CD4-positive, alpha-beta T cell treated with Interleukin-1 beta for 1 hour (primary cell): ENCODE results near the gene NDOR1.
"Not testable (repeated sequence)": the region's sequence is repeated elsewhere in the genome, so short reads cannot be mapped to it uniquely, and the experiment has no call there.

Experiments
- DNase-seq, 2 donors: peaks; one replicate each; pipeline ENCODE4 v3.0.0-alpha.2; 2020 to 2022

Gene NDOR1

GRCh38 chr9:137245450-137246421 lies 40.2 kb downstream of the NDOR1 start:
- DNase-seq: no peak

DNA sequence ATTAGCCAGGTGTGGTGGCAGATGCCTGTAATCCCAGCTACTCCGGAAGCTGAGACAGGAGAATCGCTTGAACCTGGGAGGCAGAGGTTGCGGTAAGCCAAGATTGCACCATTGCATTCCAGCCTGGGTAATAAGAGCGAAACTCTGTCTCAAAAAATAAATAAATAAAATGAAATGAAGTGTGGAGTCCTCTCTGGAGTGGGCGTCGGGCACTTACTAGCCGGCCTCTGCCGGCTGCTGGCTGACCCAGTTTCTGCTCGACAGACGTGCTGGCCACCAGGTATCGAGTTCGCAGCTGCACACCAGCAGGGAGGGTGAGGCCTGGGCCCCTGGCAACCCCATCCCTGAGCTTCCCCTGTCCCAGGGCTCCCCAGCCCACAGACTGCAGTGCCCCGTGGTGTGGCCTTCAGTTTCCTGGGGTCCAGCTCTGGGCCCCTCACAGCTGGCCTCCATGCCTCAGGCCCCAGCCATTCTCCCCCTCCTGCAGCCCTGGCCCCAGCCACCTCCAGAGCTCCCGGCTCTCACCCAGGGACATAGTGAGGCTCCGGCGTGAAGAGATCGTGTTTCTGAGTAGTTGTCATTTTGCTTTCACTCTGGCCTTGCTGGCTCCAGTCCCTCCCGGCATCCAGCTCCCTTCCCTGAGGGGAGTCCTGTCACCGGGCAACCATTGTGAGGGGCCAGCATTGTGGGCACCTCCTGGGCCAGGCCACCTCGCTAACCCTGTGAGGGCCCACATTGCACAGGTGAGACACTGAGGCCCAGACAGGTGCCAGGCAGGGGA lies 41.8 kb downstream of the NDOR1 start:
- no peak for DNase-seq

DNA sequence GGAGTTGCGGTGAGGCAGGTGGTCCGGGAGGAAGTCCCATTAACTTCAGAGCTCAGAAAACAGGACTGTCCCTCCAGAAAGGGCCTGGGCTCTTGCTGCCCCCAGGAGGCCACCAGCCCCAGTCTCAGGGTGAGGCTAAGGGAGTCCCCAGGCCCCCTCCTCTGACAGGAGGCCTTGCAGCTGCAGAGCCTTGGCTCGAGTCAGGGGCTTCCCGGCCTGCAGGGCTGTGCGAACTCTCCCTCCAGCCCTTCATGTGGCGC lies 42.3 kb downstream of the NDOR1 start:
- DNase-seq: no peak

- no peak for DNase-seq
These were observed 45.1 kb downstream of the NDOR1 start for GRCh38 chr9:137250329-137251193.

DNA sequence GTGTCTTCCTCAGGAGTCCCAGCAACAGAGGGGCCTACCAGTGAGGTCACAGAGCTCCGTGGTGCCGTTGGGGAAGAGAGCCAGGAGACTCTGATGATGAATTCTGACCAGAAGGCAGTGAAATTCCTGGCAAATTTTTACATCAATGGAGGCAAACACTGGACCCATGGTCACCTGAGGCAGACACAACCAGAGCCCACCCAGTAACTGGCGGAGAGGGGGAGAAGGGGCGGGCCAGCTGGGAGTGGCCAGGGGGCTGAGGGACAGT lies 45.6 kb downstream of the NDOR1 start, which contains the start of gene STPG3:
STPG3 (plus strand) TSS at position 93 of the 268 bp plus-strand sequence; CDS start at position 94, 1 bp downstream.
- no peak for DNase-seq

GRCh38 chr9:137251490-137252268 lies 46.2 kb downstream of the NDOR1 start:
- DNase-seq: no peak

DNA sequence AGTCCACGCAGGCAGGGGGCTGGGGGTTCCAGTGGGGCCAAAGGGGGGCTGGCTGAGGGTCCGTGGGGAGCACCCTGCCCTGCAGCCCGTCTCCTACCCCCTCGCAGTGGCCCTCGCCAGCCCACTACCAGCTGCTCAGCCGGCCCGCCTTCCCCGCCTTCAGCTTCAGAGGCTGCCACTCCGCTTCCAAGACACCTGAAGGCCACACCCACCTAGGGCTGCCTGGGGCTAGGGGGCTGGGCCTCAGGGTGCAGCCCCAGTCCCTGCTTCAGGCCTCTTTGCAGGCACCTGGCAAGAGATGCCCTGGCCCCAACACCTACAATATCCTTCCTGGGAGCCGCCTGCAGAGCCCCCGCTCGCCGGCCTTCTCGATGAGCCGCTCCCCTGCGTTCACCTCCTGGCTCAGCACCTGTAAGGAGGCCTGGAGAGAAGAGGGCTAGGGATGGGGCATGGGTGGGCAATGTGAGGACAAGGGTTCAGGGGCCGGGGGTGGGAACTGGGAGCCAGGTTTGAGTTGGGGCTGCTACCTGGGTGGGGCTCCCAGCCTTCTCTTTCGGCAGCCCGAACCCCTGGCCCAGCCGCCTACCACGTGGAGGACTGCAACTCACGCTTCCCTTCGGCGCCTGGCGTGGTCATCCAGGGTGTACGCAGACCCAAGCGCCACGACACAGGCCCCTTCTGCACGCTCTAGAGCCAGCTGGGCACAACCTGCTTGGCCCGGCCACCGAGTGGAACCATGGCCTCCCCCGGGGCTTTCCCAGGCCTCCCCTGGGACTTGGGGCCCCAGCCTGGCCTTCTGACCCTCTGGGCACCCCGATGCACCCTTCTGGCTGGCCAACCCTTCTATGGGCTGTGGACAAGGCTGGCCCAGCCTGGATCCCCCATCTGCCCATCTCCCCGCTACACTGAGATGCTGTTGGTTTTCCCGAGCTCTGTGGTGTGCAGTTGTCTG lies 47.3 kb downstream of the NDOR1 start:
- no peak for DNase-seq

- no peak for DNase-seq
These were observed 48.5 kb downstream of the NDOR1 start for GRCh38 chr9:137253717-137254623.

- DNase-seq: peak; percentile 93 to 96
These were observed 49.3 kb downstream of the NDOR1 start, which contains the start of gene NELFB for GRCh38 chr9:137254624-137255447. TSS of gene NELFB (plus strand) at chr9:137255327.

DNA sequence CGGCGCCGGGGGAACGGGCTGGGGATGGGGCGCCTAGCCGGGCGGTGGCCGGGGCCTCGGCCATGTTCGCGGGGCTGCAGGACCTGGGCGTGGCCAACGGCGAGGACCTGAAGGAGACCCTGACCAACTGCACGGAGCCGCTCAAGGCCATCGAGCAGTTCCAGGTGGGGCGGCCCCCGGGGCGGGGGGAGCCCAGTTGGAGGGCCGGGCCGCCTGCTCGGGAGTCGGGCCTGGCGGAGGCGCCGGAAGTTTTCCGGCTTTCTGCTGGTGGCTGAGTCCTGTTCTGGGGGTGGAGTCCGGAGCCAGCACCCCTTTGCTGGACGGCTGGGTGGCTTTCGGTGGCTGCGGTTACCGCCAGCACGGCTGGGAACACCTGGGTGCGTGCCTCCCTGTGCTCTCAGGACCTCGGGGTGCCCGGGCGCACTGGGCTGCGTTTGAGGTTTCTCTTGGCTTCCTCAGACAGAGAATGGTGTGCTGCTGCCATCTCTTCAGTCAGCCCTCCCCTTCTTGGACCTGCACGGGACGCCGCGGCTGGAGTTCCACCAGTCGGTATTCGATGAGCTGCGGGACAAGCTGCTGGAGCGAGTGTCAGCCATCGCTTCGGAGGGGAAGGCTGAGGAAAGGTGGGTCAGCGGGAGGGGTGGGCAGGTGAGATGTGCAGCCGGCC lies 50.1 kb downstream of the NDOR1 start:
- DNase-seq: no peak

DNA sequence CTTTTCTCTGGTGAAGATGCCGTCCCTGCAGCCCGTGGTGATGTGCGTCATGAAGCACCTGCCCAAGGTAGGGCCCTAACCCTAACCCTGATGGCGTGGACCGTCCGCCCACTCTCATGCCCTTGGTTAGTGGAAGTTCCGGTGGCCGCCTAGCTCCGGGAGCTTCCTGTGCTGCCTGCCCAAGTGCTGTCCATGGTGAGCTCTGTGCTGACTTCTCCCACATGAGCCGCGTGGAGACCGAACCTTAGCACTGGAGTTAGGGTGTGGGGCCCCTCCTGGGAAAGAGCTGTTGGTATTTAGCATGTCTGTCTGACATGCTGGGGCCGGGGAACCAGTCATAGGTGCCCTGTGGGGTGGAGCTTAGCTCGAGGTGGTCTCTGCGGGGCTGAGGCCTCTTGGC lies 50.9 kb downstream of the NDOR1 start:
- DNase-seq: no peak

DNA sequence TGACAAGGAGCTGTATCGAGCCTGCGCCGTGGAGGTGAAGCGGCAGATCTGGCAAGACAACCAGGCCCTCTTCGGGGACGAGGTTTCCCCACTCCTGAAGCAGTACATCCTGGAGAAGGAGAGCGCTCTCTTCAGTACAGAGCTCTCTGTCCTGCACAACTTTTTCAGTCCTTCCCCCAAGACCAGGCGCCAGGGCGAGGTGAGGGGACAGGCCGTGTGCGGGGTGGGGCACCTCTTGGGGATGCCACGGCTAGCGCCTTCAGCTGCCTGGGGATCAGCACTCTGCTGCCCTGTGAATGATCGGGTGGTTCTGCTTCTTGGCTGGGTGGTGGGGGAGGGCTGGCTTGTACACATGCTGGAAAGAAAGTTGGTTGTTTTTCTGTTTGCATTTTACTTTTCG lies 51.4 kb downstream of the NDOR1 start:
- DNase-seq: no peak

- DNase-seq: not testable (repeated sequence)
These were observed 56.8 kb downstream of the NDOR1 start for GRCh38 chr9:137262173-137262908.

DNA sequence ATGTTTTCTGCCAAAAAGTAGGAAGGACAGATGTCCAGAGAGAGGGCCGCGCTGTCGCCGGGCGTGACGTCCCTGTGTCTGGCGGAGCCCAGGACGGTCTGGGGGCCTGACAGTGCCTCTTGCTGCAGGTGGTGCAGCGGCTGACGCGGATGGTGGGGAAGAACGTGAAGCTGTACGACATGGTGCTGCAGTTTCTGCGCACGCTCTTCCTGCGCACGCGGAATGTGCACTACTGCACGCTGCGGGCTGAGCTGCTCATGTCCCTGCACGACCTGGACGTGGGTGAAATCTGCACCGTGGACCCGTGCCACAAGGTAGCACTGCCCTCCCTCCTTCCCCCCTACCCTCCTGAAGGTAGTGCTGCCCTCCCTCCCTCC lies 57.4 kb downstream of the NDOR1 start:
- DNase-seq: no peak

GRCh38 chr9:137263506-137263905 lies 58.0 kb downstream of the NDOR1 start:
- no peak for DNase-seq

- DNase-seq: no peak
These were observed 58.6 kb downstream of the NDOR1 start for GRCh38 chr9:137264067-137264466.

GRCh38 chr9:137265496-137266161 lies 60.1 kb downstream of the NDOR1 start:
- no peak for DNase-seq
